Activated CD4-positive, alpha-beta T cell treated with anti-CD3 and anti-CD28 coated beads, Interleukin-10, Interleukin-2, amounts not matched to agents 100 ng/mL and 50 ng/mL, durations not matched to agents 16 hours and 8 hours (primary cell): Measurements from ENCODE around the gene EMID1.
"Not testable (repeated sequence)": the region's sequence is repeated elsewhere in the genome, so short reads cannot be mapped to it uniquely, and the experiment has no call there.

Source experiments
- DNase-seq: peaks from one replicate; pipeline ENCODE4 v3.0.0-alpha.2; 2020

EMID1 gene

DNA sequence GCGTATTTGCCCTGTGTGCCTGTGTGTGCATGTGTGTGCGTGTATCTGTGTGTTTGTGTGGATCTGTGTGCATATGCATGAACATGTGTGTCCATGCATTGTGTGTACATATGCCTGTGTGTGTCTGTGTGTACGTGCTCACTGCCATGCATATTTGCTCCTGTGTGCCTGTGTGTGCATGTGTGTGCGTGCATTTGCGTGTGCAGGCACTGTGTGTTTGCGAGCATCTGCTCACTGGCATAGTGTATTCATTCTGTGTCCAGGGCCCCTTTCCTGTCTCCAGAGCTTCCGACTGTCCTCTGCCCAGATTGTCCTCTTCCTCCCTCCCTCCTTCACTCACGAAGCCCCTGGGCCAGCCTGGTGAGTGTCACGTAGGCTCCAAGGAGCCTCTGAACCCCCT is 5.8 kb downstream of the EMID1 start:
- DNase-seq, result no peak

DNA sequence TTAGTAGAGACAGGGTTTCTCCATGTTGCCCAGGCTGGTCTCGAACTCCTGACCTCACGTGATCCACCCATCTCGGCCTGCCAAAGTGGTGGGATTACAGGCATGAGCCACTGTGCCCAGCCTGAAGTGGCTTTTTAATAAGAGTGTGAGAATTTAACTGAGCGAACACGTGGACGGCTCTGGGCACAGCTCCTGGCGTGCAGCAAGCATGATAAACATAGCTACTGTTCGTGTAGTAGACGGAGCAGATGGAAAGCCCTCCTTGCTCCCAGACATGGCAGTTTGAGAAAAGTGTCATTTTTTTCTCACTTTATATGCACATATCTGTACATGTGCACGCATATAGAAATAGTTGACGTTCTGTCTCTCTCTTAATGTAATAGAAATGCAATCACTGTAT is 7.0 kb downstream of the EMID1 start:
- DNase-seq, result no peak

GRCh38 chr22:29213493-29213892 is 7.8 kb downstream of the EMID1 start:
- DNase-seq, result no peak

GRCh38 chr22:29214232-29214631 is 8.5 kb downstream of the EMID1 start:
- no peak for DNase-seq

DNA sequence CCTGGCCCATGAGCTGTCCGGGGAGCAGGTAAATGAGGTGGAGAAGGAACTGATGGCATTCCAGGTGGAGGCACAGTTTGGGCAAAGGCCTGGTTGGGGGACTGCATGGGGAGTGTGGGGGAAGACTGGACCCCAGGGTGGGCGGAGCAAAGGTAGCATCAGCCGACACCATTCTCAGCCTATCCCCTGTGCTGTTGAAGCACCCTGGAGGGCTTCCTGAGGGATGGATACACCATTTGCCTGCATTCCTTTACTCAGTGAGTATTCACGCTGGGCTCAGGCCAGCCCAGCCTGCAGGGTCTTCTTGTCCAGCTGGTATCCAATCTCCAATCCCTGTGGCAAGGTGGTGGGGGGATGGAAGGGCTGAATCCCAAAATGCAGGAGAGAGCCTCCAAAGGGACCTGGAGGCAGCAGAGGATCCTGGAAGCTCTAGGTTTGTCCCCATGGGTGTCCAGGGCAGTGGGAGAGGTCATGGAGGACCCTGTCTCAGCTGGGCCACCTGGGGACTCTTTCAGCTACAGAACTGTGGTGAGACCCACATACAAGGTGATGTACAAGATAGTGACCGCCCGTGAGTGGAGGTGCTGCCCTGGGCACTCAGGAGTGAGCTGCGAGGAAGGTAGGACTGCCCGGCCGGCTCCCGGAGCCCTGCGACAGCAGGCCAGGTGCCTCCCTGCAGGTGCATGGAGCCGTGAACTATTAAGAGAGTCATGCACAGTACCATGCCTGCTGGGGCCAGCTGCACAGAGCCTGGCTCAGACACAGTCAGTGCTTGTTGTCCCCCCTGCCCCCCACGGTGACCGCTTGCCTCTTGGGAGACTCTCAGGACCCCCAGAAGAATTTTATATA is 9.5 kb downstream of the EMID1 start:
- DNase-seq, result no peak

- no peak for DNase-seq
These were observed 10.5 kb downstream of the EMID1 start for GRCh38 chr22:29216011-29216872.

GRCh38 chr22:29216873-29217666 is 11.4 kb downstream of the EMID1 start:
- no peak for DNase-seq

GRCh38 chr22:29217827-29218757 is 12.4 kb downstream of the EMID1 start:
- DNase-seq, result no peak

- no peak for DNase-seq
These were observed 13.2 kb downstream of the EMID1 start for GRCh38 chr22:29218758-29219408.

GRCh38 chr22:29219409-29219782 is 13.7 kb downstream of the EMID1 start:
- DNase-seq, result not testable (repeated sequence)

- no peak for DNase-seq
These were observed 14.4 kb downstream of the EMID1 start for GRCh38 chr22:29219881-29220670.

DNA sequence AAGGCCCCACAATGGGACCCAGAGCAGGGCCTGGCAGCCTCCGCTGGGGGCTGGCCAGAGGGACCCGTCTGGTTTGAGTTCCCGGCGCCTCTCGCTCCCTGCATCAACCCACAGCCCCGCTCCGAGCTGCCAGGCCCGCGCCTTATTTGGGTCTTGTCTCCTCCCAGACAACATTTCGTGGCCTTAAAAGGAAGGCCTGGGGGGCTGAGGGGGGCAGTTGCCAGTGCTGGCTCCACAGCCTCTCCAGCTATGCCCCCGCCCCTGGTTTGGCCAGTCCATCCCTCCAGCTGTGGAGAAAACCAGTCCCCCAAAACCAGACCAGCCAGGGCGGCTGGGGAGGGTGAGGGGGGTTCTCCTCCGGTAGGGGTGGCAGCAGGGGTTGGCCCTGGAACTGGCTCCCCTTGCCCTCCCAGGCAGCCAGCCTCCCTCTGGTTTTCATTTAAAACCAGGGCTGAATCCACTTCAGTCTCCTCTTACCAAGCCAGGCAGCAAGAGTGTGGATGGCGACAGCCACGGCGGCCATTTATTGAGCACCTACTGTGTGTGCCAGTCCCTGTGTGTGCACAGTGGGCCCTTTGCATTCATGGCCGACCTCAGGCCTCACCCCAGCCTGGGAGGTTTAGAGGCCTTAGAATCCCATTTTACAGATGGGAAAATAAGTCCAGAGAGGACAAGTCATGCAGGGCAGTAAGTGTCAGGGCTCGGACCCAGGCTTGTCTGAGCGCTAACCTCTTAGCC is 18.6 kb downstream of the EMID1 start:
- DNase-seq, result no peak

DNA sequence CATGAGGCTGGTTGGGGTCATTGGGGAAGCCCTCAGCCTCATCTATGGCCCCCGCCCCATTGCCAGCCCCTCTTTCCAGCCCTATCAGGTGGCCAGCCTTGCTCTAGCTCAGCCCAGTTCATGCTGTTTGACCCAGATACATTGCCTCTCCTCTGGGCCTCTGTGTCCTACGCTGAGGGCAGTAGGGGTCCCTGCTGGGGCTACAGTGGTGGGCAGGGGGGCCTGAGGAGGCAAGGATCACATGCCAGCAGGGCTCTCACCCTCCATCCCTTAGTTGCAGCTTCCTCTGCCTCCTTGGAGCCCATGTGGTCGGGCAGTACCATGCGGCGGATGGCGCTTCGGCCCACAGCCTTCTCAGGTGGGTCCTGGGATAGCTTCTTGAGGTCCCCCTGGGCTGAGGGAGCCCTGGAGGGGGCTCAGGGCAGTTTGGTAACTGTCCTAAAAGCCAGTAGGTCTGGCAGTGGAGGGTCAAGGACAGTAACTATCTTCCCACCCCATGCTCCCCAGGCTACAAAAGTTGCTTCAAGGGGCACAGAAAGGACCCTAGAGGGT is 19.2 kb downstream of the EMID1 start:
- DNase-seq, result no peak

- DNase-seq, result no peak
These were observed 19.9 kb downstream of the EMID1 start for GRCh38 chr22:29225422-29226090.

DNA sequence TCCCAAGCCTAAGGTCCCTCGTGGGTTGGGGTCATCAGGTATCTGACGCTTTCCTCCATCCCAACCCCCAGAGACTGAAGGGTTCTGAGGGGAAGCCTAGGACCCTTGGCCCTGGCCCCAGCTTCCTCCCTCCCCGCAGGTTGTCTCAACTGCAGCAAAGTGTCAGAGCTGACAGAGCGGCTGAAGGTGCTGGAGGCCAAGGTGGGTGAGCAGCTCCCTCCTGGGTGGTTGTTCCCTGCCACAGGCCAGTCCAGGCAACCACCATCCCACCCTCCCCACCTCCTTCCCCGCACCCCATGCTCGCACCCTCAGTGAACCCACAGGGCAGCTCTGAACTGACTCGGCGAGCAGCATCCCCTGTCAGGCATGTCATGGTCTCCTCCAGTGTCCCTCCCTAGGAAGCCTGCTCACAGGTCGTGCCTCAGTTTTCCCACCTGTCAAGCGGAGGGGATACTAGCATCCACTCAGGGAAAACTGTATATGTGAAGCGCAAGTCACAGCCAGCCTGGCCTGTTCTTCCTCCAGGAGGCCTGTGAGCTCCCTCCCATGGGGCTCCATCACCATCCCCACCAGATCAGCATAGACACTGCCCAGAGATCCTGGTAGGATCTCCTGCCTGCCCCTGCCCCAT is 20.8 kb downstream of the EMID1 start:
- no peak for DNase-seq

DNA sequence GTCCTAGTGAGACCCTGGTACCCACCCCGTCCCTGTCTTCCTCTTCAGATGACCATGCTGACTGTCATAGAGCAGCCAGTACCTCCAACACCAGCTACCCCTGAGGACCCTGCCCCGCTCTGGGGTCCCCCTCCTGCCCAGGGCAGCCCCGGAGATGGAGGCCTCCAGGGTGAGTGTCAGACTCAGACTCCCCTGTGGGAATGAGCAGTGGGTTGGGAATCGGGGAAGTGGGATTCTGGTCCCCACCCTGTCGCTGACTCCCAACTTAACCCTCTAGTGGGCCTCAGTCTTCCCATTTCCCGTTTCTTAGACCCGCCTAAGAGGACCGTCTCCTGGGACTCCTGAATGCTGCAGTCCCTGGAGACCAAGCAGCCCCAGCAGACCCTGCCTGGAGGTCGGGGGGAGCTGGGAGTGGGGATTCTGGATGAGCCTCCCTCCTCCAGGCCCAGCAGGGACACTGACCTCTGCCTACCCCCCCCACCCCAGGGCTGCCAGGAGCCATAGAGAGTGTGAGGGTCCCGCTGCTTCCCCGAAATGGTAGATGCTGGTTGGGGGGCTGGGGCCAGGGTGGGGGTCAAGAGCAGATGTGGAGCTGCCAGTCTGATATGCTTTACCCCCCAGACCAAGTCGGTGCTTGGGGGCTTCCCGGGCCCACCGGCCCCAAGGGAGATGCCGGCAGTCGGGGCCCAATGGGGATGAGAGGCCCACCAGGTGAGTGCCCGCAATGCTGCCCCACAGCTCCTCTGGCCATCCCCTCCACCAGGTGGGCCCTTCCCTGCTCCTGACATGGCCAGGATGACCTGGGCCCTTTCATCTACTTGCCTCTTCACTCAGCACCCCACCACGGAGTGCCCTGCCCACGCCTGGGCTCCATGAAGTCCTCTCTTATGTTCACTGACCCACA is 25.5 kb downstream of the EMID1 start:
- no peak for DNase-seq
